GM12873 (cell line): ENCODE measurements around the gene RASA3.

Source experiments
- TF ChIP-seq, protein P1 (sequence below): IDR thresholded peaks from 2 replicates; pipeline ENCODE4 v1.5.1; 2012; ENCODE audit warnings: low read depth, mild to moderate bottlenecking, moderate library complexity, low read length, control low read depth; ENCODE audit not compliant: insufficient read depth; ENCODE audit errors: missing control alignments

The RASA3 gene

DNA sequence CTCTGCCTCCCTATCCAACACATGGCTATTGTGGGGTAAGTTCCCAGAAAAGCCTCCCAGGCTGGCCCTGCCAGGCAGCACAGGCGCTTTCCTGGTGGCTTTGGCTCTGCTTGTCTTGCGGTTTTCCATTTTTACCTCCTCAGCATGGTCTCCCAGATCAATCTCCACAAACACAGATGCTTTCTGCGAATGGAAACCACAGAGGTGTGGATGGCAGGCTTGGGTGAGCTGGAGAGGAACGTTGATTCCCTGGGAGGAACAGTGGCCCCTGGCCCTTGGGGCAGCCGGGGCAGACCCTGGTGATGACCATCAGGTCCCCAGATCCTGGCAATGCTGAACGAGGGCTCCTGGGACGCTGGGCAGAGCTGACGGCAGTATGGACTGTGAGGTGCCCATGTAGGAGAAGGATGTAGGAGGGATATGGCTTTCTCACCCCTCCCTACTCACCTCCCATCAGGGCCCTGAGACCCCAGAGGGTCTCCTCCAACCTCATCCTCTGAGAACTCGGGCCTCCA, 165.2 kb downstream of the RASA3 start:
- TF ChIP-seq, protein P1, sequence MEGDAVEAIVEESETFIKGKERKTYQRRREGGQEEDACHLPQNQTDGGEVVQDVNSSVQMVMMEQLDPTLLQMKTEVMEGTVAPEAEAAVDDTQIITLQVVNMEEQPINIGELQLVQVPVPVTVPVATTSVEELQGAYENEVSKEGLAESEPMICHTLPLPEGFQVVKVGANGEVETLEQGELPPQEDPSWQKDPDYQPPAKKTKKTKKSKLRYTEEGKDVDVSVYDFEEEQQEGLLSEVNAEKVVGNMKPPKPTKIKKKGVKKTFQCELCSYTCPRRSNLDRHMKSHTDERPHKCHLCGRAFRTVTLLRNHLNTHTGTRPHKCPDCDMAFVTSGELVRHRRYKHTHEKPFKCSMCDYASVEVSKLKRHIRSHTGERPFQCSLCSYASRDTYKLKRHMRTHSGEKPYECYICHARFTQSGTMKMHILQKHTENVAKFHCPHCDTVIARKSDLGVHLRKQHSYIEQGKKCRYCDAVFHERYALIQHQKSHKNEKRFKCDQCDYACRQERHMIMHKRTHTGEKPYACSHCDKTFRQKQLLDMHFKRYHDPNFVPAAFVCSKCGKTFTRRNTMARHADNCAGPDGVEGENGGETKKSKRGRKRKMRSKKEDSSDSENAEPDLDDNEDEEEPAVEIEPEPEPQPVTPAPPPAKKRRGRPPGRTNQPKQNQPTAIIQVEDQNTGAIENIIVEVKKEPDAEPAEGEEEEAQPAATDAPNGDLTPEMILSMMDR: no peak

DNA sequence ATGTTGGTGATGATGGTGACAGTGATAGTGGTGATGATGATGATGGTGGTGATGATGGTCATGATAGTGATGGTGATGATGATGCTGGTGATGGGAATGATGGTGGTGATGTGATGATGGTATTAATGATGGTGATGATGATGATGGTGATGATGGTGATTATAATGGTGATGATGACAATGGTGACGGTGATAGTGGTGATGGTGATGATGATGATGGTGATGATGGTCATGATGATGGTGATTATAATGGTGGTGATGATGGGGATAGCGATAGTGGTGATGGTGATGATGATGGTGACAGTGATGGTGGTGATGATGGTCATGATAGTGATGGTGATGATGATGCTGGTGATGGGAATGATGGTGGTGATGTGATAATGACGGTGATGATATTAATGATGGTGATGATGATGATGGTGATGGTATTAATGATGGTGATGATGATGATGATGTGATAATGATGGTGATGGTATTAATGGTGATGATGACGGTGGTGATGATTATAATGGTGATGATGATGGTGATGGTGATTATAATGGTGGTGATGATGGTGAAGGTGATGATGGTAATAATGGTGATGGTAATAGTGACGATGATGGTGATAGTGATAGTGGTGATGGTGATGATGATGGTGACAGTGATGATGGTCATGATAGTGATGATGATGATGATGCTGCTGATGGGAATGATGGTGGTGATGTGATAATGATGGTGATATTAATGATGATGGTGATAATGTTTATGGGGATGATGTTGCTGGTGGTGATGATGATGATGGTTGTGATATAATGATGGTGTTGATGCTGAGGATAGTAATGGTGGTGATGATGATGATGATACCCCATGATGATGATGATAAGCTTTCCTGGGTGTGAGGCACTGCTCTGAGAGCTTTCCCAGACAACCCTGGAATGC, 166.2 kb downstream of the RASA3 start:
- TF ChIP-seq, protein P1: no peak

DNA sequence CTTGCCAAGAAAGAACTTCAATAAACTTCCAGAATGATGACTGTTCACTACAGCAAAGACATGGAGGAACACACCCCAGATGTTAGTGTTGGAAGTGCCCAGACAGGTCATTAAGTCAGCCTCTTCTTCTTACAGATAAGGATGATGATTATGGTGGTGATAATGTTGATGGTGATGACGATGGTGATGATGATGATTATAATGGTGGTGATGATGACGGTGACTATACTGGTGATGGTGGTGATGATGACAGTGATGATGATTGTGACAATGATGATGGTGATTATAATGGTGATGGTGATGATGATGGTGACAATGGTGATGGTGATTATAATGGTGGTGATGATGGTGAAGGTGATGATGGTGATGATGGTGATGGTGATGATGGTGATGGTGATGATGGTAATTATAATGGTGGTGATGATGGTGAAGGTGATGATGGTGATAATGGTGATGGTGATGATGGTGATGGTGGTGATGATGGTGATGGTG, 167.0 kb downstream of the RASA3 start:
- TF ChIP-seq, protein P1: no peak

DNA sequence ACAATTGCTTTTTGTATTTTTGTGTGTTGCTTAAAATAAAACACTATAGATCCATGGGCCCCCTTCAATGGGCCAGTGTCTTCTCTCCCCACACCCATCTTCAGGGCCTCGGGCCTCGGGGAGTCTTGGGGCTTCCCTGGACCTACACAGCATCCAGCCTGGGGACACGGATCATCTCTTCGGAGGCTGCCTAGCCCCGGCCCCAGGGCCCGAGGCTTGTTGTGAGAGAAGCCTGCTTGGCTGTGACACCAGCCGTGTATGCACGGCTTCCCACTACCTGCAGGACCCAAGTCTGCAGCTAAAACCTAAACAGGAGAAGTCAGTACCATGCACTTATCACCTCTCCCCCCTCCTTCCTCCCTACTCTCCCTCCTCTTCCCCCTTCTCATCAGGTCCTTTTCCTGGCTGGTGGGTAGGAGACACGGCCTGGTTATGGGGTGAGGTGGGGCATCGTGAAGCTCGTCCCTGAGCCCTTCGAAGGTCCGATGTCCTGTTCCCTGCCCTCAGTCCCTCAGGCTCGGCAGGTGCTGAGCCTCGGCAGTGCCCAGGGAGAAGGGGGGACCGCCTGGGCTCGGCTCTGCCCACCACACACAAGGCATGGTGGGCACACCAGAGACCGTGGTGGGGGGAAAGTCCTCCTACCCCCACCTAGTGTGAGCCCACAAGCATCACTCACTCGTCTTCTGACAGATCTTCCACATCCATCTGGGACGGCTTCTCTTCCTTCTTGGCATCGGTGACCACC, 168.0 kb downstream of the RASA3 start:
- TF ChIP-seq, protein P1: no peak

DNA sequence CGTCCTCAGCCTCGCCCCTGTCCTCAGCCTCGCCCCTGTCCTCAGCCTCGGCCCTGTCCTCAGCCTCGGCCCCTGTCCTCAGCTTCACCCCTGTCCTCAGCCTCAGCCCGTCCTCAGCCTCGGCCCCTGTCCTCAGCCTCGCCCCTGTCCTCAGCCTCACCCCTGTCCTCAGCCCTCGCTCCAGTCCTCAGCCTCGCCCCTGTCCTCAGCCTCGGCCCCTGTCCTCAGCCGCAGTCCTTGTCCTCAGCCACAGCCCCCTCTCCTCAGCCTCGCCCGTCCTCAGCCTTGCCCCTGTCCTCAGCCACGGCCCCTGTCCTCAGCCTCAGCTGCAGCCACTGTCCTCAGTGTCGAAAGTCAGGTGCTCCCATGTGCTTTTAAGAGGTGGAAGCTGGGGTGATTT, 169.0 kb downstream of the RASA3 start:
- TF ChIP-seq, protein P1: no peak

DNA sequence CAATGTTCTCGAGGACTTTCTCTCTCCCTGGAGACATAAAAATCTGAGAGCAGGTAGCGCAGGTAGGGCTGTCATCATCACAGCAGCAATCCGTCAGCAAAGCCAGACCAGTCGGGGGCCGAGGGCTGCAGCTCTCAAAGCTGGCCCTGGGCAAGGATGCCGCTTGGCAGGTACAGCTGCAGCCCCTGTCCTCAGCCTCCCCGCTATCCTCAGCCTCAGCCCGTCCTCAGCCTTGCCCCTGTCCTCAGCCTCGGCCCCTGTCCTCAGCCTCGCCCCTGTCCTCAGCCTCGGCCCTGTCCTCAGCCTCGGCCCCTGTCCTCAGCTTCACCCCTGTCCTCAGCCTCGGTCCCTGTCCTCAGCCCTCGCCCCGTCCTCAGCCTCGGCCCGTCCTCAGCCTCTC, 169.4 kb downstream of the RASA3 start:
- TF ChIP-seq, protein P1: no peak

DNA sequence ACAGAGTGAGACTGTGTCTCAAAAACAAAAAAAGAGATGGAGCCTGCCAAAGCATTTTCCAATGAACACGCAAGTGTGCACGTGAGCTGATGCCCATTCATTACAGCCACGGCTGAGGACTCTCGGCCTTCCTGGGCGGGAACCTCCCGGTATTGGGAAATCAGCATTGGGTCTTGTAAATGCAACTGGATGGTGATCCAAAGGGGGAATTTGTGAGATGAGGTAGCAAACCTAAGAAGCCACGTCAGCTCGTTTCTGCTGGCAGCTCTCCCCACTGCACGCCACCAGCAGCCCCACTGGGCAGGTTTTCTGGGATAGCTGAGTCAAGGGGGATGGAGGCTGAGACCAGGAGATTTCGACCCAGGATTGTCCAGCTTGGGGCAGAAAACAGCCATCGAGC, 170.0 kb downstream of the RASA3 start:
- TF ChIP-seq, protein P1: no peak
